CD4-positive, CD25-positive, alpha-beta regulatory T cell (primary cell): ENCODE data around the gene CYTH2. TPM values are rescaled to one million over a fixed set of nuclear protein-coding genes. Genes with fewer than 3 reads are reported as not detected.

Experiments used
- ATAC-seq, 2 donors: fragments of 150-1000 bp; cut with Tn5 transposase; one replicate each; pipeline ENCODE4 v1.10.0; 2021; ENCODE audit warnings: low read depth in 2 of 2, moderate number of reproducible peaks in 2 of 2, moderate library complexity in 1 of 2
- DNase-seq, 3 donors: peaks; one replicate each; pipeline versions ENCODE4 v3.0.0 to v3.0.0-alpha.2; 2012 to 2022; ENCODE audit warnings: mixed read lengths in 1 of 3
- H3K27ac ChIP-seq: one replicate; pipeline ENCODE4 v1.7.0; 2013; ENCODE audit warnings: mild to moderate bottlenecking, low read length; ENCODE audit not compliant: insufficient read depth, poor library complexity, severe bottlenecking
- H3K27me3 ChIP-seq: one replicate; pipeline ENCODE4 v1.7.0; 2013; ENCODE audit warnings: low read length; ENCODE audit not compliant: control insufficient read depth, insufficient read depth
- H3K36me3 ChIP-seq: one replicate; pipeline ENCODE4 v1.7.0; 2013; ENCODE audit warnings: mild to moderate bottlenecking, low read length, moderate library complexity; ENCODE audit not compliant: control insufficient read depth, insufficient read depth
- H3K4me1 ChIP-seq: 2 replicates; pipeline ENCODE4 v1.7.0; 2013; ENCODE audit warnings: mild to moderate bottlenecking, low read length; ENCODE audit not compliant: insufficient read depth, control insufficient read depth, poor library complexity, severe bottlenecking
- H3K4me3 ChIP-seq: one replicate; pipeline ENCODE4 v1.7.0; 2013; ENCODE audit warnings: low read depth, mild to moderate bottlenecking, low read length, moderate library complexity
- H3K9me3 ChIP-seq, 2 experiments: 1 replicate in 1 of 2; 2 replicates in 1 of 2; pipeline ENCODE4 v1.7.0; 2013; ENCODE audit warnings: low read length in 2 of 2, mild to moderate bottlenecking in 1 of 2, moderate library complexity in 1 of 2; ENCODE audit not compliant: control insufficient read depth in 2 of 2
- H3K27ac Mint-ChIP-seq, 3 donors: one replicate each; pipeline ENCODE4 v1.8.0; 2020 to 2022; ENCODE audit warnings: mild to moderate bottlenecking in 3 of 3, mixed read lengths in 3 of 3, moderate library complexity in 2 of 3
- H3K27me3 Mint-ChIP-seq: one replicate; pipeline ENCODE4 v1.8.0; 2022; ENCODE audit warnings: mild to moderate bottlenecking, mixed read lengths
- H3K36me3 Mint-ChIP-seq: one replicate; pipeline ENCODE4 v1.8.0; 2020; ENCODE audit warnings: mixed read lengths
- H3K4me1 Mint-ChIP-seq, 4 donors: one replicate each; pipeline ENCODE4 v1.8.0; 2020 to 2022; ENCODE audit warnings: mixed read lengths in 4 of 4, mild to moderate bottlenecking in 1 of 4
- H3K4me3 Mint-ChIP-seq, 4 donors: one replicate each; pipeline ENCODE4 v1.8.0; 2020 to 2022; ENCODE audit warnings: mild to moderate bottlenecking in 4 of 4, mixed read lengths in 4 of 4, moderate library complexity in 3 of 4
- H3K9me3 Mint-ChIP-seq, 7 donors: one replicate each; pipeline ENCODE4 v1.8.0; 2020 to 2022; ENCODE audit warnings: mixed read lengths in 7 of 7, mild to moderate bottlenecking in 3 of 7, moderate library complexity in 2 of 7
- polyA plus RNA-seq, 4 donors: library from polyadenylated mRNA; unstranded; fragments of 300-500 nt; fragmentation: Illumina TruSeq; gene quantifications; one replicate each; pipeline ENCODE4 v1.2.3, GENCODE V29; 2021
- total RNA-seq: library from RNA; stranded (reverse); gene quantifications from one replicate; pipeline ENCODE4 v1.2.3, GENCODE V29; 2022

CYTH2 gene
- total and polyA plus RNA-seq, 5 donors from 2014 or later, result 24.2 to 46.7 (median 31.1) TPM

- H3K4me3 Mint-ChIP-seq, result peak overlapping the region in 1 of 4 donors; percentile 32
- Histone ChIP-seq H3K36me3 (peaks cover 48% of the 10 kb centered on the region), H3K9me3 (no peaks in the 10 kb centered on the region), H3K4me1 (peaks cover 7% of the 10 kb centered on the region), H3K27me3 (no peaks in the 10 kb centered on the region), H3K4me3 (no peak overlapping the region), H3K27ac (no peak overlapping the region)
- H3K4me1 Mint-ChIP-seq, result peaks cover 0 to 31% (median 8%) of the 10 kb centered on the region in 4 donors
- DNase-seq, result no peak
- peaks cover 14% of the 10 kb centered on the region for H3K36me3 Mint-ChIP-seq
- H3K27ac Mint-ChIP-seq, result peak overlapping the region in 2 of 3 donors; percentile 26 to 58
- no peaks in the 10 kb centered on the region for H3K27me3 Mint-ChIP-seq
- H3K9me3 Mint-ChIP-seq, result peaks cover 0 to 1% (median 0%) of the 10 kb centered on the region in 7 donors
- ATAC-seq, result no peak
These were observed 6.3 kb downstream of the CYTH2 start for GRCh38 chr19:48475369-48476068.

- ATAC-seq, result no peak
These were observed 7.0 kb downstream of the CYTH2 start for GRCh38 chr19:48476176-48476575.

GRCh38 chr19:48477067-48477685 lies 8.0 kb downstream of the CYTH2 start:
- Mint-ChIP-seq H3K36me3 (peaks cover 4% of the 10 kb centered on the region), H3K27me3 (no peaks in the 10 kb centered on the region), H3K27ac (peak overlapping the region in 1 of 3 donors; percentile 74), H3K4me3 (no peak overlapping the region), H3K4me1 (peaks cover 0 to 31% (median 10%) of the 10 kb centered on the region in 4 donors), H3K9me3 (peaks cover 0 to 1% (median 0%) of the 10 kb centered on the region in 7 donors)
- DNase-seq (no peak), ATAC-seq (no peak)
- H3K27ac ChIP-seq, result no peak overlapping the region
- H3K27me3 ChIP-seq, result no peaks in the 10 kb centered on the region
- H3K36me3 ChIP-seq, result peaks cover 32% of the 10 kb centered on the region
- peaks cover 11% of the 10 kb centered on the region for H3K4me1 ChIP-seq
- H3K9me3 ChIP-seq, result no peaks in the 10 kb centered on the region
- no peak overlapping the region for H3K4me3 ChIP-seq

More at GRCh38 chr19:48476176-48476575, 7.0 kb downstream of the CYTH2 start:
- peak overlapping the region in 2 of 3 donors; percentile 25 to 58 for H3K27ac Mint-ChIP-seq
- no peak for DNase-seq
- peaks cover 0 to 1% (median 0%) of the 10 kb centered on the region in 7 donors for H3K9me3 Mint-ChIP-seq
- H3K27me3 Mint-ChIP-seq, result no peaks in the 10 kb centered on the region
- no peak overlapping the region for H3K27ac ChIP-seq
- H3K9me3 ChIP-seq, result no peaks in the 10 kb centered on the region
- peaks cover 10% of the 10 kb centered on the region for H3K4me1 ChIP-seq
- H3K4me3 Mint-ChIP-seq, result no peak overlapping the region
- no peak overlapping the region for H3K4me3 ChIP-seq
- peaks cover 0 to 32% (median 10%) of the 10 kb centered on the region in 4 donors for H3K4me1 Mint-ChIP-seq
- peaks cover 11% of the 10 kb centered on the region for H3K36me3 Mint-ChIP-seq
- H3K27me3 ChIP-seq, result no peaks in the 10 kb centered on the region
- H3K36me3 ChIP-seq, result peaks cover 42% of the 10 kb centered on the region

- no peaks in the 10 kb centered on the region for H3K27me3 ChIP-seq
- peaks cover 28% of the 10 kb centered on the region for H3K36me3 ChIP-seq
- no peaks in the 10 kb centered on the region for H3K9me3 ChIP-seq
- Mint-ChIP-seq H3K4me1 (peaks cover 0 to 31% (median 10%) of the 10 kb centered on the region in 4 donors), H3K36me3 (peaks cover 4% of the 10 kb centered on the region), H3K9me3 (peaks cover 0 to 1% (median 0%) of the 10 kb centered on the region in 7 donors), H3K27ac (no peak overlapping the region), H3K4me3 (no peak overlapping the region), H3K27me3 (no peaks in the 10 kb centered on the region)
- peaks cover 11% of the 10 kb centered on the region for H3K4me1 ChIP-seq
- no peak for ATAC-seq
- no peak for DNase-seq
- H3K27ac ChIP-seq, result no peak overlapping the region
- H3K4me3 ChIP-seq, result no peak overlapping the region
These were observed 8.6 kb downstream of the CYTH2 start for GRCh38 chr19:48477698-48478338.

GRCh38 chr19:48478339-48479256 lies 9.4 kb downstream of the CYTH2 start:
- Histone ChIP-seq H3K36me3 (peaks cover 20% of the 10 kb centered on the region), H3K4me1 (peaks cover 11% of the 10 kb centered on the region), H3K27ac (no peak overlapping the region), H3K9me3 (no peaks in the 10 kb centered on the region), H3K4me3 (no peak overlapping the region), H3K27me3 (no peaks in the 10 kb centered on the region)
- Mint-ChIP-seq H3K9me3 (peaks cover 0 to 1% (median 0%) of the 10 kb centered on the region in 7 donors), H3K4me1 (peaks cover 0 to 30% (median 10%) of the 10 kb centered on the region in 4 donors), H3K4me3 (peak overlapping the region in 3 of 4 donors; percentile 79 to 87 (median 84)), H3K27me3 (no peaks in the 10 kb centered on the region), H3K27ac (no peak overlapping the region), H3K36me3 (peaks cover 4% of the 10 kb centered on the region)
- ATAC-seq, result no peak
- no peak for DNase-seq

GRCh38 chr19:48479686-48480085 lies 10.5 kb downstream of the CYTH2 start:
- H3K27ac ChIP-seq, result peak overlapping the region; percentile 60
- no peaks in the 10 kb centered on the region for H3K27me3 ChIP-seq
- no peaks in the 10 kb centered on the region for H3K9me3 ChIP-seq
- H3K9me3 Mint-ChIP-seq, result peaks cover 0 to 1% (median 0%) of the 10 kb centered on the region in 7 donors
- peak overlapping the region; percentile 79 to 87 (median 84) for H3K4me3 Mint-ChIP-seq
- H3K27ac Mint-ChIP-seq, result peak overlapping the region in 2 of 3 donors; percentile 70 to 83
- peaks cover 9% of the 10 kb centered on the region for H3K36me3 ChIP-seq
- H3K4me3 ChIP-seq, result no peak overlapping the region
- DNase-seq (peak in 1 of 3 donors; percentile 12), ATAC-seq (peak in 1 of 2 donors; percentile 4)
- no peaks in the 10 kb centered on the region for H3K27me3 Mint-ChIP-seq
- H3K36me3 Mint-ChIP-seq, result peaks cover 3% of the 10 kb centered on the region
- peaks cover 11% of the 10 kb centered on the region for H3K4me1 ChIP-seq
- peaks cover 0 to 29% (median 10%) of the 10 kb centered on the region in 4 donors for H3K4me1 Mint-ChIP-seq

- Mint-ChIP-seq H3K27ac (peak overlapping the region; percentile 75 to 90 (median 89)), H3K36me3 (peaks cover 3% of the 10 kb centered on the region), H3K4me3 (peak overlapping the region; percentile 79 to 87 (median 84)), H3K9me3 (peaks cover 0 to 1% (median 0%) of the 10 kb centered on the region in 7 donors), H3K4me1 (peaks cover 0 to 29% (median 10%) of the 10 kb centered on the region in 4 donors), H3K27me3 (no peaks in the 10 kb centered on the region)
- no peak overlapping the region for H3K4me3 ChIP-seq
- ATAC-seq (peak in 1 of 2 donors; percentile 37), DNase-seq (peak in 1 of 3 donors; percentile 32)
- H3K4me1 ChIP-seq, result peaks cover 11% of the 10 kb centered on the region
- no peaks in the 10 kb centered on the region for H3K9me3 ChIP-seq
- H3K27me3 ChIP-seq, result no peaks in the 10 kb centered on the region
- peak overlapping the region; percentile 60 for H3K27ac ChIP-seq
- H3K36me3 ChIP-seq, result peaks cover 5% of the 10 kb centered on the region
These were observed 11.0 kb downstream of the CYTH2 start for GRCh38 chr19:48480183-48480557.
